Raji (cell line): ENCODE measurements around the gene C3orf85.

Experiments
- POLR2A ChIP-seq: IDR thresholded peaks from 2 replicates; pipeline ENCODE4 v1.6.1; 2011; ENCODE audit warnings: low read depth, low read length, control low read depth; ENCODE audit not compliant: insufficient read depth

C3orf85 gene

DNA sequence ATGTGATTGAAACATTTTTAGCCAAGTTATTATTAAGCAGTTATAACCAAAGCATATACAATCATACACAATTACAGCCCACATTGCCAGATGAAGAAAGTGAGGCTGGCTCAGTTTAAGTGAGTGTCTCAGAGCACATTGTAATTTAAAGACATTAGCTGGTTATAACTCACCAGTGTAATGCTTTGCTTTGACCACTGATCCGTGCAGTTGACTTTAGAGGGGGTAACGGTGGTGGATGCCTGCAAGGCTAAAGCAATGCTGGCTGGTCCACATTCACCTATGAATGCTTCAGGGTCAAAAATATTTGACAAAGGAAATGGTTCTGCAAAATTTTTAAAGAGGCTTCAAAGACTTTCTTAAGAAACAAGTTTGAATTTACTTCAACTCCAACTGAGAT is 1.2 kb downstream of the C3orf85 start:
- TF ChIP-seq POLR2A: no peak

DNA sequence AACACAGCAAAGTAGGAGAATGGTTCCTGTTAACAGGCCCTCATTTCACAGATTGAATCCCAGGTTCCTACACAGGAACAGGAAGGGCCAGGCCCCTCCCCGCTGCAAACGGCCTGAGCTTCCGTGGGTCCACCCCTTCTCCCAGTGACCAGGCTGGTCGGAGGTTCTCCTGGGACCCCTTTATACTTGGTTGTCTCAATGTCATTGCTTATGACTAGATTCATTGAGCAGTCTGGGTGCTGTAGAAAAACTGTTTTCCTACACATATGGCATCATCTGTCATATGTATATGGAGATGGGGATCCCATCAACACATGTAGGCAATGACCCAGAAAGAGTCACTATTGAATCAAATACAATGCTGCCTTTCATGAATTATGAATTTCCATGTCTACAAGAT is 3.8 kb downstream of the C3orf85 start:
- no peak for TF ChIP-seq POLR2A

DNA sequence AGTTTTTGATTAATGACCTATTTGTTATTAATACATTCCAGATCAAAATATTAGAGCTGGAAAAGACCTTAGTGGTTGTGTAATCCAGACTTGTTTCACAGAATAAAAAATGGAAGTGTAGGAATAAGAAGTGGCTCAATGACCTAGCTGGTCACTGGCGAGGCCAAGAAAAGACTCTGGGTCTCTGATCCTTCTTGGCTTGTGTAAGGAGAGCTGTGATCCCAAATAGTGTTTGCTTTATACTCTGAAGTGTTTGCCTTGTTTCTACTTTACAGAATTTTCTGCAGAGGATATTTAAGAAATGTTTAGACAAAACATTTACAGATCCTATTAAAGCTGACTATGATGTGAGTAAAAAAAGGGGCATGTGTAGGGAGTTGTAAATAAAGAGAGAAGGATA is 7.1 kb downstream of the C3orf85 start:
- no peak for TF ChIP-seq POLR2A

DNA sequence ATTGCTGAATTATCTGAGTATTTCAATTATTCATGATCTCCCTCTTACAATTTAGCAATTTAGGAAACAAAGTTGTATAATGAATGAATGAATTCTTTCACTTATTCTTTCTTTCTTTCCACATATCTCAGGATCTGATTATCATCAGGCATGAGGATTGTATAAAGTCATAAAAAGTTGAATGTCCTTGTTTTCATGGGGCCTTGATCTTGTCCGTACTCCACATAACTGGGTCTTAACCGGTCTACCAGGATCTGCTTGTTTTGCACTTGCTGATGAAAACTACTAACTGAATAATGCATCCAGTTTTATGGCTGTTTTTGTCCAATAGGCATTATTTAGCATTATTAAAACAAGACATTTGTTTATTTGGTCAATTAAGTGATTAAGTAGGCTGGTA is 12.6 kb downstream of the C3orf85 start:
- TF ChIP-seq POLR2A: no peak

DNA sequence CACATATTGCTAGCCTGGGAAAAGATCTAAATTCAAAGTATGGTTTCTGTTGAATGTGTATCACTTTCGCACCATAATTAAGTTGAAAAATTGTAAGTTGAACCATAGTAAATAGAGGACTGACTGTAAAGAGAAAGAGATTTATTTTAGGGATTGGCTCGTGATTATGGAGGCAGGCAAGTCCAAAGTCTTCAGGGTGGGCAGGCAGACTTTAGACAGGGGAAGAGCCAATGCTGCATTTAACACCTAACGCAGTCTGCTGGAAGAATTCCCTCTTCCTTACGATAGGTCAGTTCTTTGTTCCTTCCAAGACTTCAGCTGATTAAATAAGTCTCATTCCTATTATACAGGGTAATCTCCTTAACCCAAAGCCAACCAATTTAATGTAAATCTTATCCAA is 15.8 kb downstream of the C3orf85 start:
- TF ChIP-seq POLR2A: no peak

DNA sequence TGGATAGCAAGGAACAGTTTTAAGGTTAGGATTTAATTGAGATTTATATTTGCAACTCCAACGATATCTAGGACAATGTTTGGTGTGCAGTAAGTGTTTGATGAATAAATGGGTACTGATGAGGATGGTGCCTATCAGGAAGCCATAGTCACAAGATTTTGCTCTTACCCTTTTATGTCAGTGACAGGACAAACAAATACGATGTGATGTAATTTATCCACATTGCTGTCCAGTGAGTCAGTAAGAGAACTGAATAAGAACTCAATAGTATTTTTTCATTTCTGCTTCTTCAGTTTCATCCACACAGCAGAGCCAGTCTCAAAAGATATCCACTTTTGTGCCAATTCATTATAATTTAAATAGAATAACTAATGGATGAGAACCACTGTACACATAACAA is 18.5 kb downstream of the C3orf85 start:
- TF ChIP-seq POLR2A: no peak

DNA sequence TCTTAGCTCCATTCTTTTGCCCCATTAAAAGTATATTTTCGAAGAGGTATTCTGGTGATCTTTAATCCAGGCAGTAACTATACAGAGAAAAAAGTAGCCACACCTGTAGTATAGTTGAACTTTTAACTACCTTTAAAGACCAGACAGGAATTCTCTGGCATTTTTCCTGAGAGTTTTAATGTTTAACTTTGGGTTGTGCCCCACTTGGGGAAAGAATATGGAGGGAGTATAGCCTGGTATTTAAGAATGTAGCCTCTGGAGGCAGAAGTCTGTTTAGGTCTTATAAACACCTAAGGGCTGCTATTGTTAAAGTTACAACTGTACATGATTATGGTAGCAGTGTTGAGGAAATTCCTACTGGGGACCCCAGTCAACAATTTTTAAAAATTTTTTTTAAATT is 19.3 kb downstream of the C3orf85 start:
- TF ChIP-seq POLR2A: no peak

DNA sequence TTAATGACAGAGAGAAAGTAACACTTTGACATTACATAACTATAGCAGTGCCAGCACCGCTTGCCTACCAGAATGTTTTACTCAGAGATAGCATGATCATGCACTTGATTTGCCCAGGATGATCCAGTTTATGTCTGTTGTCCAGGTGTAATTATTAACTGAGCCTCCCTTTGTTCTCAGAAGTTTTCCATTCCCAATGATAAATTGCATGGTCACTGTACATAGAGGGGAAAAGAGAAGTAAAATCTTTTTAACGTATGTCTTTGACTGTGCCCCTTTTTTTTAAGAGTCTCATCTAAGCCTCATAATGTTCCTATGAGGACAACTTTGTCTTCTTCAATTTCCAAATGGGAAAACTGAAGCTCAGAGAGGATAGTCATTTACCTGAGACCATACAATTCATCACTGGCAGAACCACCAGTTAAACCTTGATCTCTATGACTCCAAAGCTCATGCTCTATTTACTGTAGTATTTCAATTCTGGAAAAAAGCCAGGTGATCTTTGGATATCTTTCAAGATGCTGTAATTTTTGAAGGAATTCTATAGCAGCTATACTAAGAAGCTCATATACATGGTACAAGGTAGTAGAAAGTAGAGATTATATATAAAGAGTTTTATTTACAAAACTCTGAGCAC is 25.1 kb downstream of the C3orf85 start:
- no peak for TF ChIP-seq POLR2A

DNA sequence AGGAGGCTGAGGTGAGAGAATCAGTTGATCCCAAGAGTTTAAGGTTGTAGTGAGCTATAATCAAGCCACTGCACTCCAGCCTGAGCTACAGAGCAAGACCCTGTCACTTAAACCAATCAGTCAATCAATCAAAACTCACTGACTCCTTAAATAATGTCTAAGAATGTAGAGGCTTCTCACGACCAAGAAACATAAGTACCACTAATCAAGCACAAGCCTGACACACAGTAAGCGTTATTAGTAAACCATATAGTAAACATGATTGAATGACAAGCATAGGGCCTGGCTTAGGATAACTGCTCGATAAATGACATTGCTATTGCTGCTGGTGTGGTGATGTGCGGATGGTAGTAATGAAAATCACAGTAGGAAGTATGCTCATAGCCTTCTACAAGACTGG is 29.4 kb downstream of the C3orf85 start:
- no peak for TF ChIP-seq POLR2A

DNA sequence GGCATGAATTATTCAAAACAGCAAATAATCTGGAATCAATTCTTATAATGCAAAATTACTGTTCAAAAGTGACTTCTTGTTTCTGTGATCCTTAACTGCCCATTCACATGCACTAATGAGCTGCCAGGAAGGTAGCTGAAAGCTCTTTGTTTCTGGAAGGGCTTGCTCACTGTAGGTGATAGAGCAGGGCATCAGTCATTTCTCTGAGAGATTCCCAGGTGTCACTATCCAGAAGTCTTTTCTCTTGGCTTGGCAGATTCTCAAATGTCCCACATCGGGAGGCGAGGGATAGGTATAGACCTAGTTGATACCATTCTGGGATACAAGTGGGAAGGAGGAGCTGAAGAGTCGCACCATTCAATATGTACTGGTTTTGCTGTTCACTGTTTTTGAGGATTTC is 35.0 kb downstream of the C3orf85 start:
- no peak for TF ChIP-seq POLR2A

DNA sequence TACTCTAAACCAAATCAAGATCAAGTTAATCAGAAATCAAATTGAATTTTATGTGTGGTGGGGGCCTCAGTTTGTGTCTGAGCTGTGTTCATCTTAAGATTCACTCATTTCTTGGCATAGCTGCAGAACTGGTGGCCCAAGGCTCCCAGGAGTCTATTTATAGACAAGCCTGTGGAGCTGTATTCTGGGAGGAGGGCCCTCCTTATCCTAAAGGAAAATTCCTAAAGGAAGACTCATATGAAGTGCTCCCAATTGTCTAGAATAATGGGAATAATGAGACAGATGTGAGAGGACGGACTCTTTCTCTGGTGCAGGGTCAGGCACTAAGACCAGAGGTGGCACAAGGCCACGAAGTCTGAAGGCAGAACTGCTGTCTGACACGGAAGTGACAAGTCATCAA is 38.9 kb downstream of the C3orf85 start:
- no peak for TF ChIP-seq POLR2A

DNA sequence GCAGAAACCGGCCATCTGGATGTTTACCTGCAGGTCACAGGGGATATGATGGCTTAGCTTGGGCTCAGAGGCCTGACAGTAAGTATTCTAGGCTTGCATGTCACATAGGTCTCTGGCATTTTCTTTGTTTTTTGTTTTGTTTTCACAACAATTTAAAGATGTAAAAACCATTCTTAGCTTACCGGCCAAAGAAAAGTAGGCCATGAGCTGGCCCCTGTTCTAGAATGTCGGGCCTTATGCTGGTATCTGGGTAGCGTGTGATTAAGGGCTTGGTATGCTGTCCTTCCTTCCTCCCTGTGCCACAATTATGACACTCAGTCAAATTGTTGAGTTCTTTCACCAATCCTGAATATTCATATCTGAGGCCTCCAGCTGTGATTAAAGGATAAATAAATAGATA is 40.2 kb downstream of the C3orf85 start:
- no peak for TF ChIP-seq POLR2A

DNA sequence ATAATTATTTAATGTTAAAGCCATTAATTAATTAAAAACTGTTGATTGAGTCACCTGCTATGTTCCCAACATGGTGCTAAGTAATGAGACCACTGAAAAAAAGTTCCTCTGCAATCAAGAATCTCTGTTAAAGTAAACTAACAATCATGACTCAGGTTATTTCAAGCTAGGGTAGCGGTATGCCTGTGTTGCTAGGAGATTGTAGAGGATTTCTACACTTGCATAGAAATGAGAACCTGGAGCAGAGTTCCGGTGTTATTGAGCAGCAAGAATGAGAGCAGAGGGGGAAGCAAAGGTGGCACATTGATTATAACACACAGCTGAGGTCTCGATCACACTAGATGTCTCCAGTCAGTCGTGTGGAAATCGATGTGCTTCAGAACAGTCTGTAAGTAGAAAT is 41.4 kb downstream of the C3orf85 start:
- no peak for TF ChIP-seq POLR2A

DNA sequence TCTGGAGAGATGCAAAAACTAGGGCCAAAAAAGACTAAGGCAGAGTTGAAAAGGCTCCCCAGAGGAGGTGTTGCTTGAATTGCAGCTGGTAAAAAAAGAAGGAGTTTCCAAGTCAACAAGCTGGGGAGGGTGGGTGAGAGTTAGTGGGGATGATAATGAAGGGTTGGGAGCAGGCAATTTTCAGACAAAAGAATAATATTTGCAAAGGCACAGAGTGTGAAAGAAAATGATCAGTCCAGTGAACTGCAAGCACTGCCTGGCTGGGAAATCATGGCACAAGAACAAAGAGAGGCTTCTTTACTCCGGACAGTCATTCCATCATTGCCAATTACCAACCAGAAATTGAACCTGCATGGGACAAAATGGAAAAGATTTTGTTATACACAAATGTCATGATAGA is 42.2 kb downstream of the C3orf85 start:
- no peak for TF ChIP-seq POLR2A

DNA sequence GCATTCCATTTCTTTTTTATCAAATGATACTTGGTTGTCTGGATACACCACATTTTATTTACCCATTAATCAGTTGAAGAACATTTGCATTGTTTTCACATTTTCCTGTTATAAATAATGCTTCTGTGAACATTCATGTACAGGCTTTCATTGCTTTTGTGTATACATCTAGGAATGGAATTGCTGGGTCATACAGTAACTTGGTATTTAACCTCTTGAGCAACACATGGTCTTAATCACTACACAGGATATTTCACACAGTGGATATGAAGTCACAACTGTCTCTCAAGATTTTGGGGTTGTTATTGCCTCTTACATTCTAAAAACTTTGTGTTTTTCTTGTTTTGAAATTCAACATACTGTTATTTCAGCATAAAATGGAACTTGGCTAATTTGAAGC is 48.2 kb downstream of the C3orf85 start:
- TF ChIP-seq POLR2A: no peak

DNA sequence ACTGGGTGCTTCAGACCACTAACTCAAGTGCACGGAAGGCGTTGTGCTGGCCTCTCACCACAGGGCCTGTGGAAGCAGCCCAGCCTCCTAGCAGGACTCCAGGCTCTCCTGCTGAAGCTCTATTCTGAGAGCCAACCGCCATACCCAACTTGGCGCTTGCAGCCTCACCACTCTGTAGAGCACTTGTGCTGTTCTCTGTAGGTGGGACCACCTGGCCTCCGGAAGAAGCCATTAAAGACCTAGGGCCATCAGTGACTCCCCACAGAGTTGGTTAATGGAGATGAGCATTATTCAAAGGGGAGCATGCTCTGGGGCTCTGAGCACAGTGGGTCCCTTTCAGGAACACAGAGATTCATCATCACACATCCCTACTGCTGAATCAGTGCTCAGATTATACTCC is 50.9 kb downstream of the C3orf85 start:
- TF ChIP-seq POLR2A: no peak

DNA sequence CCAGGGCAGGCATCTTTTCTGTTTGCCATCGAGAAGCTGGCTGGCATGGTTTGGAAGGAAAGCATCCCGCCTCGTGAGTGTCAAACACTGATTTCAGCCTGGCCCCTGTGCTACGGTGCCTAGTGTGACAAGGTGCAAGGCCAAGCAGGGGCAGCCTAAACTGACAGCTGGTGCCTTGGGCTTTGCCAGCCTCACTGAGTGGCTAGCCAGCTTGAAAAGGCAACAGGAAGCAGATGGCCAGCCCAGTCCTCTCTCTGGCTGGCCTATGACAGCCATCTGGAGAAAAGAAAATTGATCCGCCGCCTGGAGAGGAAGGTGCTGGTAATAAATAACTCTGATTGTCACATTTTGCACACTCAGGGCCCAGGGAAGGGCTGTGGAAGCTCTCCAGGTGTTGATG is 52.2 kb downstream of the C3orf85 start:
- TF ChIP-seq POLR2A: no peak
